GM21723 (cell line): ENCODE measurements around the gene BBS4.
"Not testable (repeated sequence)": the region's sequence is repeated elsewhere in the genome, so short reads cannot be mapped to it uniquely, and the experiment has no call there.

Experiments used
- ATAC-seq: cut with Tn5 transposase; IDR thresholded peaks from one replicate; pipeline ENCODE4 v1.9.1; 2021; ENCODE audit warnings: mild to moderate bottlenecking, moderate library complexity; ENCODE audit not compliant: unreplicated experiment

Gene BBS4

DNA sequence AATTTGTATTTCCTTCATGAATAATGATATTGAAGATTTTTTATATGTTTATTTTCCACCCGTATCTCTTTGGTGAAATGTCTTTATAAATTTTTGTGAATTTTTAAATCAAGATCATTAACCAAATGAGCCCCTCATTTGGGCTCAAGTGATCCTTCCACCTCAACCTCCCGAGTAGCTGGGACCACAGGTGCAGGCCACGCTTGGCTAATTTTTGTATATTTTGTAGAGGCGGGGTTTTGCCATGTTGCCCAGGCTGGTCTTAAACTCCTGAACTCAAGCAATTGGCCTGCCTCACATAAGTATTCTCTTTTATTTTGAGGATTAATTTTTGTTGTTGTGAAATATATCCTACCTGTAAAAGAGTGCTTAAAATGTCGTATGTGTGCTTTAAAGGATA lies 4.9 kb downstream of the BBS4 start:
- ATAC-seq: no peak

GRCh38 chr15:72698938-72699337 lies 12.9 kb downstream of the BBS4 start:
- ATAC-seq: no peak

DNA sequence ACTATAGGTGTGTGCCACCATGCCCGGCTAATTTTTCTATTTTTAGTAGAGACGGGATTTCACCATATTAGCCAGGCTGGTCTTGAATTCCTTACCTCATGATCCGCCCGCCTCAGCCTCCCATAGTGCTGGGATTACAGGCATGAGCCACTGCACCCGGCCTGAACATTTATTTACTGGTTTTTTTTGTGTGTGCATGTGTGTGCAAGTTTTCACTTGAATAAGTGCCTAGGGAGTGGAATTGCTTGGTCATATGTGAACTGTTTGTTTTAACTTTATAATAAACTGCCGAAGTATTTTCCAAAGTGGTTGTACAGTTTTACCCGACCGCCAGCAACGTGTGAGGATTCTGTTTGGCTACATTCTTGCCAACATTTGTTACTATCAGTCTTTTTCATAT lies 14.1 kb downstream of the BBS4 start:
- no peak for ATAC-seq

GRCh38 chr15:72706266-72706665 lies 20.3 kb downstream of the BBS4 start:
- no peak for ATAC-seq

- ATAC-seq: not testable (repeated sequence)
These were observed 22.7 kb downstream of the BBS4 start for GRCh38 chr15:72708551-72709303.

- no peak for ATAC-seq
These were observed 36.2 kb downstream of the BBS4 start for GRCh38 chr15:72722071-72722696.

DNA sequence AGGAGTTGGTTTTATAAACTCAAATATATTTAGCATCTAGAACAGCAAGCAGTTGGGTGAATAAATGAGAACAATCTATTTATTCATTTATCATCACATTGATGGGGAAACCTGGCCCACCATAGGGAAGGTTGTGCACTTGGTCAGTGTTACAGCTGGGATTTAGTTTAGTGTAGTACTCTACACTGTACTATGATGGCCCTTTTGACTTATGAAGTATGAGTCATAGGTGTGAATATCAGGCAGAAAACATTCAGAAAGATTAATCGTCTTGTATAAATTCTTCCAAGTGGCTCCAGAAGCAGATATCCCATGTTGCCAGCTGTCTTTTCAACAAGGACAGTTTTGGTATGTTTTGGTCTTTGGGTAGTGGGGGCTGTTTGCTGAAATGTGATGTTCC lies 38.0 kb downstream of the BBS4 start:
- no peak for ATAC-seq

- ATAC-seq: no peak
These were observed 39.4 kb downstream of the BBS4 start for GRCh38 chr15:72725446-72725845.

- not testable (repeated sequence) for ATAC-seq
These were observed 39.8 kb downstream of the BBS4 start for GRCh38 chr15:72725851-72726250.

DNA sequence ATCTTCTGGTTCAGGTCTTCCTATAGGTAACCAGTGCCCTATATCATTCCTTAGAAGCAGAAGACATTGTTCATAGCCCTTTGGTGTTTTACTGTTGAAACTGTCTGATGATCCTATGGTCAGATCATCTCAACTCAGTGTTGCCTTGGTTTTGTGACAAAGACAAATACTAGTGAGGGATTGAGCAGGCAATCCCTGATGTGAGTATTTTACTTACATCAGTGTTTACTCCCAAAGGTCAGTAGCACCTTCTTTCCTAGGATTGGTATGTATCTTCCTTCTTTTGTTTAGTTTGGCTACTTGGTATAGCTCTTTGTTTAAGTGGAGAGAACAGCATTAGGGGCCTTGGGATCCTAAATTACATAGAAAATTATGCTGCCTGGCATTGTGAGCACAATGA lies 41.1 kb downstream of the BBS4 start:
- ATAC-seq: no peak

DNA sequence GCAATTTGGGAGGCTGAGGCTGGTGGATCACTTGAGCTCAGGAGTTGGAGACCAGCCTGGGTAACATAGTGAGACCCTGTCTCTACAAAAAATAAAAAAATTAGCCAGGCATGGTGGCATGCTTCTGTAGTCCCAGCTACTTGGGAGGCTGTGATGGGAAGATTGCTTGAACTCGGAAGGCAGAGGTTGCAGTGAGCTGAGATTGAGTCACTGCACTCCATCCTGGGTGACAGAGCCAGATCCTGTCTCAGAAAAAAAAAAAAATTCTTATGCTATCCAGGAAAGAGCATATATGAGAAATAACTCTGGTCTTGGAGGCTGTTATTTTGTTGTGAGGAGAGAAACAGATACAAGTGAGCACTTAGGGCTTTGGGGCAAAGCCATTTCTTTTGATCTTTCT lies 42.2 kb downstream of the BBS4 start:
- not testable (repeated sequence) for ATAC-seq

GRCh38 chr15:72728821-72729220 lies 42.8 kb downstream of the BBS4 start:
- no peak for ATAC-seq

DNA sequence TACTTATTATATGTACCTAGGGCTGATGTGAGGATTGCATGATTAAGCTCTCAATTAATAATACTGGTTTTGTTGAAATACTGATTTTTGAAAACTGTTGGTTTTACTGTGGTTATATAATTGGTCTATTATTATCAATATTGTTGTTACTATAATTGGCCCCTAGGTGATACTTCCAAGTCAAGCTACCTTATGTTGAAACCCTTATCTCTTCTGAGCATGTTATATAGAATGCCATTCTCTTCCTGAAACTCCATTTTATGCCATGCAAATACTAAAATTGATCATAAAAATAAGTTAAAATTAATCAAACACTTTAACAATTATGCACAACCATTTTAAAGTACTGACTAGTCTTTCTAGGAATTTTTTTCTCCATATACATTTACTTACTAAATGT lies 46.1 kb downstream of the BBS4 start:
- ATAC-seq: no peak

DNA sequence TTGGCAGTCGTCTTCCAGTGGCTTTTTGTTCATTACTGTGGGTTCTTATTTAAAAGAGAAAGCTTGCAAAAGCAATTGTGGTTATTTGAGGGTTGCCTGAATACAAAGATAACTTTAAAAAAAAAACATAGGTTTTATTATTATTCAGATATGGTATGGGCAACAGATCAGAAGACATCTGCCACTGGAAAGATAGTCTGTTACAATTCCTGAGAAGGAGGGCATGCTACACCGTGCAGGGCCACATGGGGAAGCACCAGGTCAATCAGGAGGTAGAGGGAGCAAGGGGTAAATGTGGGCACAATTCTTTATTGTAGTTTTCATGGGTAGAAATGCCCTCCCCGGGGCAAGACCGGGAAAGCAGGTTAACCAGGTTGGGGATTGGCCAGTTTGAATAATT lies 46.5 kb downstream of the BBS4 start:
- no peak for ATAC-seq

DNA sequence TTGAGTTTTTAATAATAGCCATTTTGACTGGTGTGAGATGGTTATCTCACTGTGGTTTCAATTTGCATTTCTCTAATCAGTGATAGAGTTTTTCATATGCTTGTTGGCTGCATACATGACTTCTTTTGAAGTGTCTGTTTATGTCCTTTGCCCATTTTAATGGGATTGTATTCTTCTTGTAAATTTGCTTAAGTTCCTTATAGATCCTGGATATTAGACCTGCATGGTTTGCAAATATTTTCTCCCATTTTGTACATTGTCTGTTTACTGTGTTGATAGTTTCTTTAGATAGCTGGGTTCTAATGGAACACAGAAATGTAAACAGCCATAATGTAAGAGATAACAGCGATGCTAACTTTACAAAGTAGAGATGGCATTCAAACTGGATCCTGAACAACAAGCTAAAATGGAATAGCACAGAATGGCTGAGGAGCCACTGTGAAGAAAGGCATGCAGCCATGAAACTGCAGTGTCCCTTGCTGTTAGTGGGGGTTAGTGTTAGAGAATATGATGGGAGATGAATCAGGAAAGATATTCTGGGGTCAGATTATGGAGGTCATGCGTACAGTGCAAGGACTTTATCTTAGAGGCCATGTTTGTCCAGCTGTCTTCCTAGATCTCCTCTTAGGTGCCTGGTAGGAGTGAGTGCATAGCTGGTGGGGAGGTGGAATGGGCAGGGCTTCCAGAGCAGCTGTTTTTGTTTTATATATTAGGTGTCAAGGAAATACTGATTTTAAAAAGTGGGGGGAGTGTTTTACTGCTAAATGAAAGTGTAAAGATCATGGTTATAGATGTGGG lies 48.1 kb downstream of the BBS4 start:
- ATAC-seq: no peak

DNA sequence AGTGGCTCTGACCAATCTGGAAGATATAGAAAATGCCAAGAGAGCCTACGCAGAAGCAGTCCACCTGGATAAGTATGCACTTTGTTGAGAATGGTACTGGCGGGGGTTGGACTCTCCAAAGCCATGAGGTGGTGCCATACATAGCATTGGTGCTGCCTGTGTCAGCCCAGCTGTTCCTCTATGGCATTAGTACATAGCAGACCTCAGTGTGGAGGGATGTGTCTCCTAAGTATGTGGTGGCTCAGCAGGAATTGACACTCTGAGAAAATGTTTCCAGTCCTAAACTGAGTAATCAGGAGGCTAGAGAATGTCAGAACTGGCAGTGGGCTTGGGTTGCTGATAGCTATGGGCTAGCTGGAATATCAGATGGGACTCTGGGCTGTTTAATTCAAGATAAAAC lies 49.1 kb downstream of the BBS4 start:
- ATAC-seq: no peak

DNA sequence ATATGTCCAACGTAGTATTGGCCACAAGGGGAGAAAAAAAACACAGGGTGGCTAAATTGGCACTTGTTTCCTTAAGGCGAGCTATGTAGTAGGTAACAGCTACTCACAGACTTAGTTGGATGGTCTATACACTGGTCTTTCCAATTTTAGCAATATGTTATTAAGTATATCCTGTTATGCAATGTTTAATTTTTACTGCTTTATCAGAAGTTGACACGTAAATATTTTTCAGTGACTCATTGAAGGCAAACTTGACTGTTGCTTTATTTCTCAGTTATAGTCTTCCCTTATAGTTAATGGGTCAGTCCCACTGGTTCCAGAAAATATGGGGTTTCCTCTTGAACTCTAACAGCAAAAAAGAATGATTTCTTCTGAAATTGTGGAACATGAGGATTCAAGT lies 51.1 kb downstream of the BBS4 start:
- ATAC-seq: no peak

- ATAC-seq: no peak
These were observed 51.7 kb downstream of the BBS4 start for GRCh38 chr15:72737723-72738122.

GRCh38 chr15:72740219-72740618 lies 54.2 kb downstream of the BBS4 start:
- ATAC-seq: peak; percentile 93

DNA sequence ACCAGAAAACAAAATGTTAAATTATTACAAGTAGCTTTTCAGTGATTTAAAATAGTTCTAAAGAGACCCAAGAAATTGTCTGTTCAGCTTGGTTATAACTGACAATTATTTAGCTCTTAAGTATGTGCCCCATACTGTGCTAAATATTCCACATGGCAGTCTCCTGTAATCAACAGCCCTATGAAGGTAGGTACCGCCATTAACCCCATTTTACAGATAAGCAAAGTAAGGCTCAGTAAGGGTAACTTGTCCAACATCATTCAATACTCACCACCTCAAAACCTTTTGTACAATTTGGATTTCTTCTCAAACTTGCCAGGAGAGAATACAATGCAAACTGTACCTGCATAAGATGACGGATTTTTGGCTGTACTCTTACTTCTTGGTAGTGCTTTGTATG lies 63.7 kb downstream of the BBS4 start:
- no peak for ATAC-seq

GRCh38 chr15:72751751-72752455 lies 65.9 kb downstream of the BBS4 start:
- ATAC-seq: no peak
